CD14-positive monocyte (primary cell): ENCODE results near the gene RIOK3. TPM values are rescaled to one million over a fixed set of nuclear protein-coding genes. Genes with fewer than 3 reads are reported as not detected.

Experiments
- DNase-seq, 3 donors: peaks; one replicate each; pipeline ENCODE4 v3.0.0-alpha.2; 2011 to 2022
- H2AFZ ChIP-seq: 2 replicates; pipeline ENCODE4 v1.6.0; 2012; ENCODE audit warnings: mild to moderate bottlenecking, low read depth, low read length, inconsistent platforms; ENCODE audit not compliant: insufficient read depth, poor library complexity, severe bottlenecking
- H3K27ac ChIP-seq, 2 donors: 1 replicate in 1 of 2; 2 replicates in 1 of 2; pipeline ENCODE4 v1.5.1; 2012 to 2013; ENCODE audit warnings: low read length in 2 of 2, control low read depth in 1 of 2, inconsistent platforms in 1 of 2, low read depth in 1 of 2, mild to moderate bottlenecking in 1 of 2
- H3K27me3 ChIP-seq, 2 donors: one replicate each; pipeline versions ENCODE4 v1.6.0 to v1.6.1; 2011 to 2013; ENCODE audit warnings: low read length in 2 of 2; ENCODE audit not compliant: control insufficient read depth in 2 of 2, insufficient read depth in 2 of 2
- H3K36me3 ChIP-seq, 2 donors: replicated peaks in 1 of 2; 1 replicate in 1 of 2; 2 replicates in 1 of 2; pipeline versions ENCODE4 v1.5.1 to v1.6.1; 2012 to 2013; ENCODE audit warnings: low read length in 2 of 2, control low read depth in 1 of 2, inconsistent platforms in 1 of 2, mild to moderate bottlenecking in 1 of 2; ENCODE audit not compliant: insufficient read depth in 2 of 2, control insufficient read depth in 1 of 2
- H3K4me1 ChIP-seq, 2 donors: 1 replicate in 1 of 2; 2 replicates in 1 of 2; pipeline versions ENCODE4 v1.5.1 to v1.6.1; 2012 to 2013; ENCODE audit warnings: low read length in 2 of 2, control low read depth in 1 of 2, inconsistent platforms in 1 of 2, mild to moderate bottlenecking in 1 of 2, moderate library complexity in 1 of 2; ENCODE audit not compliant: insufficient read depth in 2 of 2, control insufficient read depth in 1 of 2
- H3K4me2 ChIP-seq: replicated peaks from 2 replicates; pipeline ENCODE3; 2012; ENCODE audit warnings: low read length, moderate library complexity, mild to moderate bottlenecking; ENCODE audit not compliant: poor library complexity, severe bottlenecking; ENCODE audit errors: extremely low read depth
- H3K4me3 ChIP-seq, 3 experiments: fragments of 200-600 bp in 1 of 3; sonication (generic) in 1 of 3; replicated peaks in 1 of 3; 1 replicate in 2 of 3; 2 replicates in 1 of 3; pipeline ENCODE4 v1.5.1; 2011 to 2013; ENCODE audit warnings: low read length in 3 of 3, mild to moderate bottlenecking in 3 of 3, control low read depth in 2 of 3, low read depth in 2 of 3, inconsistent platforms in 1 of 3, moderate library complexity in 1 of 3
- H3K79me2 ChIP-seq: 2 replicates; pipeline ENCODE4 v1.6.0; 2012; ENCODE audit warnings: mild to moderate bottlenecking, control low read depth, inconsistent platforms, low read length, moderate library complexity; ENCODE audit not compliant: insufficient read depth
- H3K9ac ChIP-seq: 2 replicates; pipeline ENCODE4 v1.6.0; 2017; ENCODE audit warnings: low read length, mild to moderate bottlenecking; ENCODE audit not compliant: insufficient read depth, poor library complexity, severe bottlenecking
- H3K9me3 ChIP-seq, 2 donors: replicated peaks in 1 of 2; 1 replicate in 1 of 2; 2 replicates in 1 of 2; pipeline versions ENCODE4 v1.5.1 to v1.6.1; 2012 to 2013; ENCODE audit warnings: low read length in 2 of 2, control low read depth in 1 of 2; ENCODE audit not compliant: control insufficient read depth in 1 of 2, insufficient read depth in 1 of 2
- H4K20me1 ChIP-seq: 2 replicates; pipeline ENCODE4 v1.6.0; 2012; ENCODE audit warnings: mild to moderate bottlenecking, low read length, control low read depth, moderate library complexity; ENCODE audit not compliant: insufficient read depth
- H3K27ac Mint-ChIP-seq, 7 donors: one replicate each; pipeline ENCODE4 v1.8.0; 2020; ENCODE audit warnings: mild to moderate bottlenecking in 7 of 7, mixed read lengths in 7 of 7, moderate library complexity in 6 of 7, inconsistent platforms in 2 of 7
- H3K27me3 Mint-ChIP-seq, 3 donors: one replicate each; pipeline ENCODE4 v1.8.0; 2021 to 2022; ENCODE audit warnings: low read depth in 3 of 3, mild to moderate bottlenecking in 3 of 3, mixed read lengths in 3 of 3, moderate library complexity in 3 of 3, inconsistent platforms in 1 of 3
- H3K36me3 Mint-ChIP-seq, 2 donors: one replicate each; pipeline ENCODE4 v1.8.0; 2020; ENCODE audit warnings: mixed read lengths in 2 of 2, inconsistent platforms in 1 of 2, mild to moderate bottlenecking in 1 of 2
- H3K4me1 Mint-ChIP-seq: one replicate; pipeline ENCODE4 v1.8.0; 2020; ENCODE audit warnings: mild to moderate bottlenecking, mixed read lengths
- H3K4me3 Mint-ChIP-seq, 2 donors: one replicate each; pipeline ENCODE4 v1.8.0; 2020; ENCODE audit warnings: mild to moderate bottlenecking in 2 of 2, mixed read lengths in 2 of 2, moderate library complexity in 1 of 2
- H3K9me3 Mint-ChIP-seq, 7 donors: one replicate each; pipeline ENCODE4 v1.8.0; 2020 to 2022; ENCODE audit warnings: mixed read lengths in 7 of 7, mild to moderate bottlenecking in 6 of 7, moderate library complexity in 6 of 7, inconsistent platforms in 2 of 7
- CTCF ChIP-seq: fragments of 200-600 bp; IDR thresholded peaks from one replicate; pipeline ENCODE4 v1.8.0; 2022; ENCODE audit warnings: antibody characterized with exemption, mild to moderate bottlenecking
- WGBS: methylation state at CpG from one replicate; pipeline ENCODE4 v1.1.5; 2013; ENCODE audit warnings: missing lambda C conversion rate; ENCODE audit not compliant: insufficient coverage; 5-methylcytosine and 5-hydroxymethylcytosine counted together
- intact Hi-C, 2 donors: fragments of 100-400 bp; cut with micrococcal nuclease; formaldehyde crosslinking; loops; one replicate each; pipeline versions ENCODE4 v1.15.0 to v1.15.1; 2023
- polyA plus RNA-seq, 3 donors: library from polyadenylated mRNA; depleted of rRNA in 1 of 3; unstranded in 2 of 3; stranded (reverse) in 1 of 3; fragments of 300-500 nt in 2 of 3; fragments of >200 nt in 1 of 3; fragmentation: Illumina TruSeq in 2 of 3; gene quantifications; 1 replicate in 2 of 3; 2 replicates in 1 of 3; pipeline ENCODE4 v1.2.3, GENCODE V29; 2012 to 2021

Gene RIOK3
- polyA plus RNA-seq, 3 donors, result 50.9 to 79.7 (median 62.2) TPM

GRCh38 chr18:23495723-23496440 is 42.8 kb downstream of the RIOK3 start:
- Histone ChIP-seq H3K36me3 (no peaks in the 10 kb centered on the region), H4K20me1 (no peaks in the 10 kb centered on the region), H3K4me2 (no peak overlapping the region), H3K9me3 (no peaks in the 10 kb centered on the region), H3K27me3 (no peaks in the 10 kb centered on the region), H3K9ac (no peak overlapping the region), H3K4me3 (no peak overlapping the region), H3K4me1 (peaks cover 30 to 32% of the 10 kb centered on the region in 2 donors), H3K79me2 (no peaks in the 10 kb centered on the region), H2AFZ (peak overlapping the region; percentile 46), H3K27ac (no peak overlapping the region)
- H3K4me1 Mint-ChIP-seq, result peaks cover 41% of the 10 kb centered on the region
- no peaks in the 10 kb centered on the region for H3K36me3 Mint-ChIP-seq
- H3K27ac Mint-ChIP-seq, result peak overlapping the region in 1 of 7 donors; percentile 38
- no peak for TF ChIP-seq CTCF
- 54% methylated on average over 8 of the region's 12 CpGs for WGBS
- peaks cover 0 to 3% (median 0%) of the 10 kb centered on the region in 3 donors for H3K27me3 Mint-ChIP-seq
- H3K4me3 Mint-ChIP-seq, result no peak overlapping the region
- peaks cover 0 to 6% (median 5%) of the 10 kb centered on the region in 7 donors for H3K9me3 Mint-ChIP-seq
- DNase-seq, result no peak
- intact Hi-C loops, result no loop called here

GRCh38 chr18:23498117-23498516 is 45.0 kb downstream of the RIOK3 start:
- Mint-ChIP-seq H3K4me3 (peak overlapping the region in 1 of 2 donors; percentile 2), H3K27ac (peak overlapping the region in 5 of 7 donors; percentile 22 to 69 (median 46)), H3K4me1 (peaks cover 49% of the 10 kb centered on the region), H3K27me3 (peaks cover 1 to 3% (median 2%) of the 10 kb centered on the region in 3 donors), H3K36me3 (no peaks in the 10 kb centered on the region), H3K9me3 (peaks cover 0 to 3% (median under 1%) of the 10 kb centered on the region in 7 donors)
- WGBS, result no CpG with 5 or more reads among the region's 2 CpGs
- intact Hi-C loops, result no loop called here
- Histone ChIP-seq H3K79me2 (no peaks in the 10 kb centered on the region), H3K27me3 (no peaks in the 10 kb centered on the region), H3K4me3 (peak overlapping the region in 1 of 3 experiments; percentile 58), H2AFZ (peak overlapping the region; percentile 57), H4K20me1 (no peaks in the 10 kb centered on the region), H3K27ac (peak overlapping the region; percentile 12 to 80), H3K9me3 (no peaks in the 10 kb centered on the region), H3K9ac (no peak overlapping the region), H3K4me2 (peak overlapping the region; percentile 10), H3K36me3 (no peaks in the 10 kb centered on the region), H3K4me1 (peaks cover 35 to 42% of the 10 kb centered on the region in 2 donors)
- DNase-seq, result peak in 2 of 3 donors; percentile 49 to 55
- no peak for TF ChIP-seq CTCF
